ENCODE measurements around the gene RAB21. TPM values are rescaled to one million over a fixed set of nuclear protein-coding genes. Genes with fewer than 3 reads are reported as not detected.

Gene RAB21
- total and polyA plus RNA-seq, 2 of the 4 experiments (the other 2 are of a cell fraction) = 13.8 to 15.0 TPM

DNA sequence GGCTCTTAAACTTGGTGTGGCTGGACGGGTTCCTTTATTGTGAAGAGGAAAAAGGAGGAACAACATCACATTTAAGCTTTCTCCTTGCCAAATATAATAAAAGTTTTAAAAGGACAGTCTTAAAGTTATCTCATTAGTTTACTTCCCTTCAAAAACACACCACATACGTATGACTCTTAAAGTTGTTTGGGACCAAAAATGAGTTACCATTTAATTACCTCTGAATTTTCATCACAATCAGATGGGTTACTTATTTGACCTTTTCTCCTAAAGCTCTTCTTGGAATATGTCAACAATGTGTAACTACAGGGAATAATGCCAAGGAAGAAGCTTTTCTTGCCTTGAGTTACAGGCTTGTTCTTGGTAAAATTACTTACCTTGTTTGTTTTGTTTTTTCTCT, 16.4 kb downstream of the RAB21 start:
- Histone ChIP-seq H3K4ac (ENCODE audit: low read depth, low read length) (no peak overlapping the region), H3K36me3 (ENCODE audit: control insufficient read depth, insufficient read depth, low read length) (peaks cover 5% of the 10 kb centered on the region), H3K9me3 (ENCODE audit: control insufficient read depth, insufficient read depth, low read length) (no peaks in the 10 kb centered on the region), H3K4me1 (ENCODE audit: control insufficient read depth, insufficient read depth, low read length) (no peaks in the 10 kb centered on the region), H3K23ac (ENCODE audit: low read depth, low read length) (no peak overlapping the region), H2AK9ac (replicated peaks; ENCODE audit: low read depth, low read length, poor library complexity) (no peak overlapping the region), H4K91ac (ENCODE audit: insufficient read depth, low read depth, low read length) (no peak overlapping the region), H2BK15ac (ENCODE audit: low read depth, low read length) (no peak overlapping the region), H3K4me2 (ENCODE audit: low read depth, low read length) (no peak overlapping the region), H3K18ac (ENCODE audit: low read depth, low read length) (no peak overlapping the region), H3K4me3 (ENCODE audit: insufficient read depth, low read depth, low read length) (no peak overlapping the region), H2BK120ac (ENCODE audit: low read depth, low read length) (no peak overlapping the region), H2AFZ (replicated peaks; ENCODE audit: low read length, poor library complexity) (no peak overlapping the region), H3K27ac (ENCODE audit: insufficient read depth, low read length) (no peak overlapping the region), H2AK5ac (ENCODE audit: low read depth, low read length) (no peak overlapping the region), H3K9me1 (ENCODE audit: insufficient read depth, low read length) (0 out of 2 replicates have a peak, but pooled peaks cover 2% of the 10 kb centered on the region), H4K8ac (ENCODE audit: low read depth in 2 of 2, low read length in 2 of 2) (no peak overlapping the region), H2BK5ac (ENCODE audit: low read depth, low read length, poor library complexity, severe bottlenecking) (no peak overlapping the region), H3K27me3 (ENCODE audit: control insufficient read depth, insufficient read depth, low read length) (no peaks in the 10 kb centered on the region), H4K20me1 (ENCODE audit: insufficient read depth, low read length) (peaks cover 23% of the 10 kb centered on the region), H3K14ac (replicated peaks; ENCODE audit: low read depth, low read length) (no peak overlapping the region), H3K9ac (ENCODE audit: low read depth, low read length) (no peak overlapping the region), H2BK20ac (ENCODE audit: low read depth, low read length) (no peak overlapping the region), H3K79me1 (ENCODE audit: low read depth in 1 of 2, low read length in 2 of 2) (peaks cover 16 to 38% of the 10 kb centered on the region in 2 experiments), H4K5ac (ENCODE audit: low read depth, low read length) (no peak overlapping the region), H3K56ac (ENCODE audit: extremely low read depth, insufficient read depth, low read length) (no peak overlapping the region)
- TF ChIP-seq RCOR1 (IDR thresholded peaks at IDR 0.05; ENCODE audit: insufficient replicate concordance, low read length) = no peak
- TF ChIP-seq RAD21 (IDR thresholded peaks at IDR 0.05; ENCODE audit: low read length) = no peak
- TF ChIP-seq POLR2A (IDR thresholded peaks at IDR 0.05; ENCODE audit: low read depth, low read length) = no peak
- no peak for TF ChIP-seq USF2 (IDR thresholded peaks at IDR 0.05; ENCODE audit: low read depth, low read length)
- no peak for TF ChIP-seq CEBPB (IDR thresholded peaks at IDR 0.05; ENCODE audit: low read depth, low read length)
- TF ChIP-seq RFX5 (IDR thresholded peaks at IDR 0.05; ENCODE audit: low read depth, low read length) = no peak
- TF ChIP-seq MAZ (IDR thresholded peaks at IDR 0.05; ENCODE audit: borderline replicate concordance, low read depth, low read length) = no peak
- TF ChIP-seq FOS (IDR thresholded peaks at IDR 0.05; ENCODE audit: low read depth, low read length) = no peak
- no peak for TF ChIP-seq SMC3 (IDR thresholded peaks at IDR 0.05; ENCODE audit: low read depth, low read length)
- no peak for TF ChIP-seq MXI1 (IDR thresholded peaks at IDR 0.05; ENCODE audit: borderline replicate concordance, low read depth, low read length)
- TF ChIP-seq ELK1 (IDR thresholded peaks at IDR 0.05; ENCODE audit: borderline replicate concordance, low read depth, low read length) = no peak
- no peak for TF ChIP-seq CTCF (conservative IDR thresholded peaks at IDR 0.05; ENCODE audit: low read depth, low read length)
- TF ChIP-seq MAFK (IDR thresholded peaks at IDR 0.05; ENCODE audit: low read depth, low read length) = no peak
- no peak for TF ChIP-seq CHD1 (IDR thresholded peaks at IDR 0.05; ENCODE audit: low read depth, low read length)
- TF ChIP-seq NFE2L2 (IDR thresholded peaks at IDR 0.05; ENCODE audit: low read depth, low read length) = no peak
- no peak for TF ChIP-seq BHLHE40 (IDR thresholded peaks at IDR 0.05; ENCODE audit: low read depth, low read length)
- WGBS, 2 experiments (ENCODE audit: extremely low coverage in 2 of 2, insufficient read length in 1 of 2) = no CpG with 5 or more reads among the region's 2 CpGs
- intact Hi-C loops (cut with micrococcal nuclease) (no loop called here), dilution Hi-C loops (cut with HindIII; ENCODE audit: low sequenced_read_pairs, unreplicated experiment) (no loop called here), in situ Hi-C loops (cut with MboI; ENCODE audit: low sequenced_read_pairs) (no loop called here)
- CTCF ChIA-PET = interaction anchor here (1.7 kb wide), 1 partner anchor 9 kb away, joined by 7 read pairs; no protein-coding TSS in a partner anchor
- DNase-seq (no peak), ATAC-seq (ENCODE audit: low read depth) (no peak)
- POLR2A ChIA-PET (ENCODE audit: unreplicated experiment) = interaction anchor here (0.6 kb wide), 1 partner anchor 115 kb away, joined by 3 read pairs; no protein-coding TSS in a partner anchor
- no TSS peak for BruUV-seq (replicated peaks)

All from IMR-90 (cell line).